AG09319 (cell line): ENCODE data around the gene TUBB3.

Experiments
- DNase-seq: peaks from one replicate; pipeline ENCODE4 v3.0.0-alpha.2; 2010; ENCODE audit warnings: low read depth; ENCODE audit errors: extremely low read depth
- CTCF ChIP-seq: IDR thresholded peaks from 2 replicates; pipeline ENCODE4 v1.5.1; 2011; ENCODE audit warnings: low read depth, mild to moderate bottlenecking, inconsistent platforms, low read length, moderate library complexity

TUBB3 gene

GRCh38 chr16:89958068-89958467, 34.9 kb downstream of the TUBB3 start:
- no peak for TF ChIP-seq CTCF
- DNase-seq, result no peak

- TF ChIP-seq CTCF, result no peak
- no peak for DNase-seq
These were observed 35.5 kb downstream of the TUBB3 start for GRCh38 chr16:89958596-89958995.

- TF ChIP-seq CTCF, result no peak
- DNase-seq, result no peak
These were observed 37.8 kb downstream of the TUBB3 start for GRCh38 chr16:89960966-89961365.

- TF ChIP-seq CTCF, result no peak
- no peak for DNase-seq
These were observed 38.8 kb downstream of the TUBB3 start for GRCh38 chr16:89961920-89962319.

- no peak for TF ChIP-seq CTCF
- no peak for DNase-seq
These were observed 39.8 kb downstream of the TUBB3 start for GRCh38 chr16:89962754-89963498.

- no peak for TF ChIP-seq CTCF
- no peak for DNase-seq
These were observed 41.1 kb downstream of the TUBB3 start for GRCh38 chr16:89964201-89964600.

GRCh38 chr16:89965447-89966225, 42.5 kb downstream of the TUBB3 start:
- no peak for TF ChIP-seq CTCF
- no peak for DNase-seq
